ENCODE data around the gene INTS15.

The INTS15 gene

GRCh38 chr7:6614953-6615722, 25.3 kb downstream of the INTS15 start, which contains the start of gene ZNF853:
Gene ZNF853, plus strand, starts transcription at chr7:6615610. Its CDS starts 565 bp downstream, at chr7:6616175.
- in situ Hi-C loops (cut with HindIII; ENCODE audit: low sequenced_read_pairs), result no loop called here

GRCh38 chr7:6615723-6616555, 26.1 kb downstream of the INTS15 start:
- in situ Hi-C loops (cut with HindIII; ENCODE audit: low sequenced_read_pairs), result no loop called here

- in situ Hi-C loops (cut with HindIII; ENCODE audit: low sequenced_read_pairs), result no loop called here
Measured at GRCh38 chr7:6616854-6617643, 27.2 kb downstream of the INTS15 start.

GRCh38 chr7:6618621-6619020, 28.8 kb downstream of the INTS15 start:
- in situ Hi-C loops (cut with HindIII; ENCODE audit: low sequenced_read_pairs), result no loop called here

- in situ Hi-C loops (cut with HindIII; ENCODE audit: low sequenced_read_pairs), result no loop called here
Measured at GRCh38 chr7:6619961-6620360, 30.1 kb downstream of the INTS15 start.

- in situ Hi-C loops (cut with HindIII; ENCODE audit: low sequenced_read_pairs), result no loop called here
Measured at GRCh38 chr7:6621195-6622133, 31.6 kb downstream of the INTS15 start.

GRCh38 chr7:6622134-6622710, 32.4 kb downstream of the INTS15 start:
- in situ Hi-C loops (cut with HindIII; ENCODE audit: low sequenced_read_pairs), result no loop called here

- in situ Hi-C loops (cut with HindIII; ENCODE audit: low sequenced_read_pairs), result no loop called here
Measured at GRCh38 chr7:6623589-6624245, 33.9 kb downstream of the INTS15 start.

GRCh38 chr7:6624246-6624611, 34.4 kb downstream of the INTS15 start:
- in situ Hi-C loops (cut with HindIII; ENCODE audit: low sequenced_read_pairs), result no loop called here

- in situ Hi-C loops (cut with HindIII; ENCODE audit: low sequenced_read_pairs), result no loop called here
Measured at GRCh38 chr7:6628045-6628444, 38.2 kb downstream of the INTS15 start.

GRCh38 chr7:6630007-6630849, 40.4 kb downstream of the INTS15 start:
- in situ Hi-C loops (cut with HindIII; ENCODE audit: low sequenced_read_pairs), result loop anchor here (5.0 kb wide), 3 partner anchors 38 to 138 kb away; partner anchors contain the start of gene INTS15

- in situ Hi-C loops (cut with HindIII; ENCODE audit: low sequenced_read_pairs), result loop anchor here (5.0 kb wide), 3 partner anchors 39 to 139 kb away; partner anchors contain the start of gene INTS15
Measured at GRCh38 chr7:6631605-6632004, 41.8 kb downstream of the INTS15 start.

- in situ Hi-C loops (cut with HindIII; ENCODE audit: low sequenced_read_pairs), result loop anchor here (5.0 kb wide), 3 partner anchors 42 to 142 kb away; partner anchors contain the start of gene INTS15
Measured at GRCh38 chr7:6634021-6634420, 44.2 kb downstream of the INTS15 start.

- in situ Hi-C loops (cut with HindIII; ENCODE audit: low sequenced_read_pairs), result loop anchor here (5.0 kb wide), 3 partner anchors 43 to 143 kb away; partner anchors contain the start of gene INTS15
Measured at GRCh38 chr7:6634971-6635370, 45.1 kb downstream of the INTS15 start.

GRCh38 chr7:6636741-6637543, 47.1 kb downstream of the INTS15 start, which contains the start of gene ZNF316:
Gene ZNF316, plus strand, starts transcription at chr7:6637318. Its CDS starts 5,092 bp downstream, at chr7:6642410.
- in situ Hi-C loops (cut with HindIII; ENCODE audit: low sequenced_read_pairs), result no loop called here

- in situ Hi-C loops (cut with HindIII; ENCODE audit: low sequenced_read_pairs), result no loop called here
Measured at GRCh38 chr7:6637544-6638229, 47.9 kb downstream of the INTS15 start.

Data from endothelial cell of hepatic sinusoid (primary cell).